Stomach (tissue), 9 donors: ENCODE data around the gene SMAP2. TPM values are rescaled to one million over a fixed set of nuclear protein-coding genes. Genes with fewer than 3 reads are reported as not detected.
A peak's percentile ranks its signal among the peaks of the same experiment; 100 is the strongest.

Experiments
- DNase-seq, 2 donors: peaks; one replicate each; pipeline versions ENCODE4 v3.0.0 to v3.0.0-alpha.2; 2013 to 2019
- H3K27ac ChIP-seq, 5 donors: fragments of 200-600 bp in 4 of 5; sonication (generic) in 4 of 5; one replicate each; pipeline ENCODE4 v1.5.1; 2013 to 2019; ENCODE audit warnings: mild to moderate bottlenecking in 1 of 5, moderate library complexity in 1 of 5
- H3K27me3 ChIP-seq, 3 donors: fragments of 200-600 bp; sonication (generic); one replicate each; pipeline ENCODE4 v1.5.1; 2017 to 2019; ENCODE audit warnings: mixed run types in 1 of 3
- H3K36me3 ChIP-seq, 4 donors: fragments of 200-600 bp; sonication (generic); 1 replicate in 3 of 4; 2 replicates in 1 of 4; pipeline ENCODE4 v1.5.1; 2016 to 2019
- H3K4me1 ChIP-seq, 4 donors: fragments of 200-600 bp; sonication (generic); one replicate each; pipeline ENCODE4 v1.5.1; 2016 to 2019
- H3K4me3 ChIP-seq, 4 donors: fragments of 200-600 bp; sonication (generic) in 3 of 4; one replicate each; pipeline ENCODE4 v1.5.1; 2016 to 2019; ENCODE audit warnings: mild to moderate bottlenecking in 1 of 4
- H3K9me3 ChIP-seq, 4 donors: fragments of 200-600 bp; sonication (generic); one replicate each; pipeline ENCODE4 v1.5.1; 2016 to 2019
- EP300 ChIP-seq: sonication (generic); formaldehyde crosslinking; IDR thresholded peaks from one replicate; pipeline ENCODE4 v1.6.1; 2017; ENCODE audit warnings: antibody characterized with exemption
- POLR2A ChIP-seq, 4 donors: fragments of 450-650 bp; IDR thresholded peaks; one replicate each; pipeline ENCODE4 v1.6.1; 2016; ENCODE audit warnings: antibody characterized with exemption in 4 of 4, control low read depth in 2 of 4, mild to moderate bottlenecking in 1 of 4, moderate library complexity in 1 of 4
- POLR2AphosphoS5 ChIP-seq, 3 donors: sonication (generic); formaldehyde crosslinking; IDR thresholded peaks; one replicate each; pipeline ENCODE4 v1.6.1; 2016; ENCODE audit warnings: antibody characterized with exemption in 3 of 3
- WGBS, 5 donors: extraction: QIAGEN DNeasy Blood & Tissue Kit in 3 of 5; methylation state at CpG; one replicate each; pipeline versions ENCODE4 v1.1.5 to v1.1.7; 2013 to 2018; 5-methylcytosine and 5-hydroxymethylcytosine counted together
- intact Hi-C: fragments of 100-400 bp; cut with DNase I; formaldehyde crosslinking; loops from one replicate; pipeline ENCODE4 v1.15.1; 2023; ENCODE audit warnings: low total_unique reads
- polyA plus RNA-seq, 3 donors: library from polyadenylated mRNA; stranded (reverse); fragments of 200-250 nt; gene quantifications; one replicate each; pipeline ENCODE4 v1.2.3, GENCODE V29; 2013
- total RNA-seq, 5 donors: library from RNA; depleted of rRNA; stranded (reverse); fragments of >200 nt; gene quantifications; one replicate each; pipeline versions ENCODE4 v1.1.0 to v1.2.3, GENCODE V29; 2014 to 2016
- TF ChIP-seq, protein P1 (sequence below), 7 experiments: fragments of 450-650 bp in 4 of 7; fragments of 200-600 bp in 3 of 7; sonication (generic) in 3 of 7; IDR thresholded peaks; one replicate each; pipeline ENCODE4 v1.5.1; 2016 to 2019; ENCODE audit warnings: antibody characterized with exemption in 7 of 7, control low read depth in 2 of 7, mild to moderate bottlenecking in 1 of 7
- donor health status: healthy with polysubstance abuse.
- donor health status: Bipolar disorder and iron deficiency.
- donor health status: healthy.

SMAP2 gene
- total and polyA plus RNA-seq, 8 donors, result 21.6 to 58.0 (median 31.8) TPM

DNA sequence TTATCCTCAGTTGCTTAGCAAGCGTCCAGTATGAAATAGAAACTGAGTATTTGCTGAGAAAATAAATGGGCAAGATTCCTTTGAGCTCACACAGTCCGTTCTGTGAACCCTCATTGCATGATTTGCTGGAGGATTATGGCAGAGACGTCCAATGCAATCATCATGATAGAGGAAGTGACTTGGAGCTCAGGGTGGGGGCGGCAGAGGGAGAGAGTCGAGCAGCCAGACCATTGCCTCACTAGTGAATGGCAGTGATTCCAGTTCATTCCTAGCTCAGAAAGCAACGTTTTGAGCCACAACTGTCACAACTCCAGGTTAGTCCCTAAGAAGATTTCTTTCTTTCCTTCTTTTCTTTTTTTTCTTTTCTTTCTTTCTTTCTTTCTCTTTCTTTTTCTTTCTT is 28.9 kb upstream of the SMAP2 start:
- peak; percentile 44 to 51 for DNase-seq
- intact Hi-C loops, result no loop called here
- TF ChIP-seq, protein P1, sequence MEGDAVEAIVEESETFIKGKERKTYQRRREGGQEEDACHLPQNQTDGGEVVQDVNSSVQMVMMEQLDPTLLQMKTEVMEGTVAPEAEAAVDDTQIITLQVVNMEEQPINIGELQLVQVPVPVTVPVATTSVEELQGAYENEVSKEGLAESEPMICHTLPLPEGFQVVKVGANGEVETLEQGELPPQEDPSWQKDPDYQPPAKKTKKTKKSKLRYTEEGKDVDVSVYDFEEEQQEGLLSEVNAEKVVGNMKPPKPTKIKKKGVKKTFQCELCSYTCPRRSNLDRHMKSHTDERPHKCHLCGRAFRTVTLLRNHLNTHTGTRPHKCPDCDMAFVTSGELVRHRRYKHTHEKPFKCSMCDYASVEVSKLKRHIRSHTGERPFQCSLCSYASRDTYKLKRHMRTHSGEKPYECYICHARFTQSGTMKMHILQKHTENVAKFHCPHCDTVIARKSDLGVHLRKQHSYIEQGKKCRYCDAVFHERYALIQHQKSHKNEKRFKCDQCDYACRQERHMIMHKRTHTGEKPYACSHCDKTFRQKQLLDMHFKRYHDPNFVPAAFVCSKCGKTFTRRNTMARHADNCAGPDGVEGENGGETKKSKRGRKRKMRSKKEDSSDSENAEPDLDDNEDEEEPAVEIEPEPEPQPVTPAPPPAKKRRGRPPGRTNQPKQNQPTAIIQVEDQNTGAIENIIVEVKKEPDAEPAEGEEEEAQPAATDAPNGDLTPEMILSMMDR (IDR thresholded peaks at IDR 0.05), result no peak
- TF ChIP-seq POLR2AphosphoS5 (IDR thresholded peaks at IDR 0.05) (no peak), POLR2A (IDR thresholded peaks at IDR 0.05) (no peak), EP300 (no peak)
- Histone ChIP-seq H3K4me1 (peaks cover 0 to 10% (median 0%) of the 10 kb centered on the region in 4 donors), H3K27me3 (no peaks in the 10 kb centered on the region), H3K9me3 (no peaks in the 10 kb centered on the region), H3K36me3 (no peaks in the 10 kb centered on the region), H3K4me3 (peak overlapping the region in 2 of 4 donors; percentile 5 to 10), H3K27ac (peak overlapping the region in 1 of 5 donors; percentile 42)
- 10 to 14% (median 10%) methylated on average over 6 of the region's 6 CpGs for WGBS, 5 donors

GRCh38 chr1:40350391-40350790 is 23.1 kb upstream of the SMAP2 start:
- no peaks in the 10 kb centered on the region for H3K27me3 ChIP-seq
- H3K27ac ChIP-seq, result no peak overlapping the region
- no peak for DNase-seq
- H3K4me3 ChIP-seq, result no peak overlapping the region
- TF ChIP-seq, protein P1 (IDR thresholded peaks at IDR 0.05), result no peak
- no peak for TF ChIP-seq POLR2AphosphoS5 (IDR thresholded peaks at IDR 0.05)
- no peak for TF ChIP-seq EP300
- TF ChIP-seq POLR2A (IDR thresholded peaks at IDR 0.05), result no peak
- no peaks in the 10 kb centered on the region for H3K9me3 ChIP-seq
- H3K36me3 ChIP-seq, result no peaks in the 10 kb centered on the region
- H3K4me1 ChIP-seq, result no peaks in the 10 kb centered on the region
- 72 to 94% (median 80%) methylated on average over 2 of the region's 2 CpGs for WGBS, 5 donors
- intact Hi-C loops, result no loop called here

- Histone ChIP-seq H3K36me3 (no peaks in the 10 kb centered on the region), H3K9me3 (no peaks in the 10 kb centered on the region), H3K27me3 (no peaks in the 10 kb centered on the region), H3K4me1 (no peaks in the 10 kb centered on the region), H3K4me3 (no peak overlapping the region), H3K27ac (no peak overlapping the region)
- intact Hi-C loops, result no loop called here
- DNase-seq, result no peak
- 81 to 93% (median 89%) methylated on average over 2 of the region's 2 CpGs for WGBS, 5 donors
- TF ChIP-seq EP300 (no peak), POLR2A (IDR thresholded peaks at IDR 0.05) (no peak), POLR2AphosphoS5 (IDR thresholded peaks at IDR 0.05) (no peak)
- TF ChIP-seq, protein P1 (IDR thresholded peaks at IDR 0.05), result no peak
Observed at GRCh38 chr1:40351124-40351523, 22.4 kb upstream of the SMAP2 start.

- no peak for DNase-seq
- no peaks in the 10 kb centered on the region for H3K4me1 ChIP-seq
- H3K27ac ChIP-seq, result peak overlapping the region in 1 of 5 donors; percentile 24
- 78 to 87% (median 82%) methylated on average over 3 of the region's 3 CpGs for WGBS, 5 donors
- intact Hi-C loops, result no loop called here
- H3K4me3 ChIP-seq, result no peak overlapping the region
- H3K27me3 ChIP-seq, result no peaks in the 10 kb centered on the region
- TF ChIP-seq, protein P1 (IDR thresholded peaks at IDR 0.05), result no peak
- no peak for TF ChIP-seq POLR2AphosphoS5 (IDR thresholded peaks at IDR 0.05)
- TF ChIP-seq POLR2A (IDR thresholded peaks at IDR 0.05), result no peak
- no peak for TF ChIP-seq EP300
- peaks cover 0 to 2% (median under 1%) of the 10 kb centered on the region in 4 donors for H3K9me3 ChIP-seq
- H3K36me3 ChIP-seq, result no peaks in the 10 kb centered on the region
Observed at GRCh38 chr1:40352126-40352525, 21.4 kb upstream of the SMAP2 start.
